Activated CD4-positive, alpha-beta T cell treated with anti-CD3 and anti-CD28 coated beads, Interleukin-2, Interleukin-4, amounts not matched to agents 100 ng/mL and 50 ng/mL, durations not matched to agents 16 hours and 8 hours (primary cell): Measurements from ENCODE around the gene TCF4.

ENCODE experiments used
- DNase-seq: peaks from one replicate; pipeline ENCODE4 v3.0.0-alpha.2; 2020; ENCODE audit warnings: low spot score

Gene TCF4

DNA sequence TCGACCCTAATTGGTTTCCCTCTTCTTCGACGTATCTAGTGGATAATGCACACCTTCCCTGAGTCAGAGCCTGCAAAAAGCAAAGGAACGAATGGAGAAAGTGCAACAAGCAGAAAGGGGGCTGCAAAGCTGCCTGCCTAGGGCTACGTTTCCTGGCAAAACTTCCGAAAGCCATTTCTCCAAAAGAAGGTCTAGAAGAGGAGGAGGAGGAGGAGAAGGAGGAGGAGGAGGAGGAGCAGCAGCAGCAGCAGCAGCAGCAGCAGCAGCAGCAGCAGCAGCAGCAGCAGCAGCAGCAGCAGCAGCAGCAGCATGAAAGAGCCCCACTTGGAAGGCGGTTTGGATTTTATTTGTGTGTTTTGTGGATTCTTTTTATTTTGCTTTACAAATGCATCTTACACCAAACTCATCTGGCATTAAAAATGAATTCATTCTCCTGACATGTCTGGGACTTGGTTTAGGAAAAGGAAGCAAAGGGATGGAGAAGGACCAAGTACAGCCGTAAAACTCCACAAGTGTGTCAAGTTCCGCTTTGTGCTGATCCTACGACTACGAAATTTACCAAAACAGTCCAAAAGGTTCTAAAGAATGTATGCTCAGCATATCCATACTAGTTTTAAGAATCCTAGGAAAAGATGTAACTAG is 2.0 kb downstream of the TCF4 start:
- DNase-seq: no peak

DNA sequence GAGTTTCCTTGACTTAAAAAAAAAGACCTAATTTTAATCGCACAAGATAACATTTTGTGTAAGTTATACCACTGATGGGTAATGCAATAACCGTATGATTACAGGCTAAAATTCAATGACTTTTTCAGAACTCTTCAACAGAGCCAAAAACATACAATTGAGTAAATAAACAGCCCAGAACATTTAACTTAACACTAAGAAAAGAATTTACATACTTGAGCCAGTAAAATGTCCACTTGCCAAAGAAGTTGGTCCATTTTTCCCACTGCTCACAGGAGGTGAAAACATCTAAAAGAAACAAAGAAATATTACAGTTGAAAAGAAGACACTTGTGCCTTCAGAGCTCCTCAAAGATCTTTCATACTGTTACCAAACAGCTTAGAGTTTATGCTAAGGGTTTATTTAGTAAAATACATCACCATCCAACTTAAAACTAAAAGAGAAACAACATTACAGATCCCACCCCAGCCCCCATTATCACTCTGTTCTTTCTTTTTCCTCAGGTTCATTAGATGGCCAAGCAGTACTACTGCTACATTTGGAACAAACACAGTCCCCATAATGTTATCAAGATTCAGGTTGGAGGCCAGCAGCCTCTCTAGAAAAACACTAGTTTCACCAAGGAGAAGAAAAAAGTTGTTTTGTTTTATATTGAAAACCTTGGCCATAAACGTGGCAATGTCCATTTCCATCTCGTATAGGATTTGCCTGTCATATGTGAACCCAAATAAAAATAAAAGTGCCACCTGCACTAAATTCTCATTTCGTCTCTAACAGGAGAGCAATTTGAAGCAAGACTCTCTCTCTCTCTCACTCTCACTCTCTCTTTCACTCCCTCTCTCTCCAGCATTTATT is 2.7 kb downstream of the TCF4 start:
- DNase-seq: no peak

- DNase-seq: no peak
These were observed 3.8 kb downstream of the TCF4 start for GRCh38 chr18:55584201-55584600.

DNA sequence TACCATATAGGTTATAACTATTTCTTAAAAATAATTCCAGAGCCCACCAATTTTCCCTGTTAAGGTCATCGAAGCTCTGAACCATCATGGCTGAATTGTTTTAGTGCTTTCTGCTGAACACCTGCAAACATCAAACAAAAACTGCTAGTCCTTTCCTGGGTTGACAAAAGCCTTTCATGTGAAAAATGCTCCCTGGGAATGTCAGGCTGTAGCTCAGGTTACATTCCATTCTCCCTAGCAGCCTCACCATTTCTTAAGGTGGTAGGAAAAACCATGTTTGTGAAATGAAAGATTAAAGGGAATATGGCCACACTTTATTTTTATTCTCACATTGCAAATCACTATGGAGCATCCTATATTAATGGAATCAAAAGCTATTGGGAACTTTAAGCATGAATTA is 5.7 kb downstream of the TCF4 start:
- no peak for DNase-seq

DNA sequence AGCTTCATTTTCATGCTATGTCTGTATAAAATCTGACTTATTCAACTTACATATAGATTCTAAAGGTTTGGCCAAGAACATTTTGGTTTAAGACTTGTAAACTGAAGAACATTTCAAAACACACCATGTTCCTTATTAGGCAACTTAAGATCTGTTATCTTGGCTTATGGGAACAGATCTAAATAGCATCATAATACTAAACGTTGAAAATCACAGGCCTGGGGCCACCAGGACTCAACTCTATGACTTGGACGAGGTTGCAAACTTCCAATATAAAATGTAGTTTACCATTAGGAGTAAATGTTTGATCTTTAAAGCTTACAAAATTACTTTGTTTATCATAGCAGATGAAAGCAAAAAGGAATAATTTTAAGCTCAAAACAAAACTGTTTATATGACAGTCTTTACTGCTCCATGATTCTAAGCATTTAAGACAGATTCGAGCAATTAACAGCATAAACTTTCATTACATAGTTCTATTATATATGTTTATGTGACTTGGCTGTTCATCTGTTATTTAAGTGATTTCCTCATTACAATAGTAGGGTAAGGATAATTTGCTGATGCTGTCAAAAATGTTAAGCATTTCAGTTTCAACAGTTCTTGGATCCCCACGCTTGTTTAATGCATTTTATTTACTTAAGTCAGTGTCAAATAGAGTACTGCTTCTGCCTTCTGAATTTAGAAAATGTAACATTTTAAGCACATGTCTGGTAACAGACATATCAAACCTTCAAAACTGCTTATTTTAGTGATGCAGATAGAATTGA is 8.3 kb downstream of the TCF4 start:
- no peak for DNase-seq

DNA sequence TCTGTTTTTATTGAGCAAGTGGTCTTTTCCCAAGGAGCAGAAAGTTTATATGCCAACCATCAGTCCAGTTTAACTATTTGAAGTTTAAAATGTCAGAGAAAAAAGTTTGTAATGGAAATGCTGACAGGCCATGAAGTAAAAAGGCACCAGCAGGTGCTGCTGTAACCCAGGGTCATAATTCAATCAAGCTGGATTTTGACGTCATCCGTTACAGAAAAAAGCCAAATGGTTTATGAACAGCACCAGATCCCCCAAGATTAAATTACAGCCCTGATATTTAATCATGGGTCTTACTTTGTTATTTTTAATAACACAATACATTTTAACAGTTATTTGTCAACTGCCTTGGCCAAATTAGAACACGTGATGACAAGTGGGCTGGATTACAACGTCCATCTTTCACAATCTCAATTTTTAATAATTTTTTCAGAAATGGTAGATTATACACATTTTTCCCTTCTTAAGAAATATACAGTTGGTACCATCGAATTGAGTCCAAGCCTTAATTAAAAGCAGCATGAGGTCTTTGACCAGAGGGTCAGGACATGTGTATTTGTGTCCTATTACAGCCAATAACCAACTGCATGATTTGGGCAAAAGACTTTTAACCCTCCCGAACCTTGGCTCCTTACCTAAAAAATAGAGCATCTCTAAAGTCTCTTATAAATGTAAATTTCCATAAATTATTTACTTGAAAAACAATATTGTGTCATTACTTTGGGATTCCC is 10.0 kb downstream of the TCF4 start:
- no peak for DNase-seq

GRCh38 chr18:55576001-55576400 is 12.0 kb downstream of the TCF4 start:
- DNase-seq: no peak

DNA sequence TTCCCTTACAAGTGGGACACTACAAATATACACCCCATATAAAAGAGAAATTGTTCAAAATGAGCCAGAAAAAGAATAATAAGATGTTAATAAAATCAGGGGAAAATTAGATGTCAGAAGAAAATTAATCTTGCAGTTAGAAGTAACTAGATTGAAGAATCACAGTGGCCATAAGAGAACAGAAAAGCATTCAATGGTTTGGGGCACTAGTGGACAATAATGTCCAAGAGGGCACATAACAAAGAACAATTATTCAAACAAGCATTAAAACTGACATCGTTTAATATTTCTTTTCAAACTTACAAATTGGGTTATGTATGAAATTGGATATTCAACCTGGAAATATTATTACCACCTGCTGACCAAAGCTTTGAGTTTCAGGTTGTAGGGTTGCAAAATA is 12.9 kb downstream of the TCF4 start:
- no peak for DNase-seq

DNA sequence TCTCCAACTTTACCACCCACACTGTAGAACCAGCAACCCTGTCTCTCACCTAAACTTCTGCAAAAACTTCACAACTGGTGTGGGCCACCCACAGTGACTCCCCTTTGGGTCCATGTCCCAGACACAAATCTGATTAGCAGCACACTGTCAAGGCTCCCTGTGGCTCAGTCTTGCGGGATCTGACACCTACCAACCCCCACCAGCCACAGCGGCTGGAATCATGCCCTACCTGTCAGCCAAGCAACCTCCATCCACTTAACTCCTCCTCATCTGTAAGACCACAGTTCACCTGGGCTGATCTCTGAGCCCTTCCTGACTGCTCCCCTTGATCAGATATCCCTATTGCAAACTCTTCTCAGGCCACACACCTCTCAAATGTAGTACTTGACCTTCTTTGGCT is 14.6 kb downstream of the TCF4 start:
- DNase-seq: no peak

- DNase-seq: no peak
These were observed 17.0 kb downstream of the TCF4 start for GRCh38 chr18:55570966-55571365.

DNA sequence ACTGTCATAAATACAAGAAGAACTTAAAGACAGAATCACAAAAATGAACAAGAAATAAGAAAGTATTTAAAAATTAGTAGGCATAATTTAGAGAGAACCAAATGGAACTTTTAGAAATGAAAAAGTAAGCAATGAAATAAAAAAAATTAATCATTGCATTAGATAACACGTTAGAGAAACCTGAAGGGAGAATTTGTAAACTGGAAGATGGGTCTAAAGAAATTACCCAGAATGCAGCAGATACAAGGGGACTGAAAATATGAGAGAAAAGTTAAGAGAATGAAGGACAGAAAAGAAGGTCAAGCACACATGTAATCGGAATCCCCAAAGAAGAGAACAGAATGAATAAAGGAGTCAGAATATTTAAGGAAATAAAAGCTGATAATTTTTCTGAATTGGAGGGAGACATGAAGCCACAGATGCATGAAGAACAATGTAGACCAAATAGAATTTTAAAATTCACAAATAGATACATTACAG is 21.5 kb downstream of the TCF4 start:
- DNase-seq: no peak

DNA sequence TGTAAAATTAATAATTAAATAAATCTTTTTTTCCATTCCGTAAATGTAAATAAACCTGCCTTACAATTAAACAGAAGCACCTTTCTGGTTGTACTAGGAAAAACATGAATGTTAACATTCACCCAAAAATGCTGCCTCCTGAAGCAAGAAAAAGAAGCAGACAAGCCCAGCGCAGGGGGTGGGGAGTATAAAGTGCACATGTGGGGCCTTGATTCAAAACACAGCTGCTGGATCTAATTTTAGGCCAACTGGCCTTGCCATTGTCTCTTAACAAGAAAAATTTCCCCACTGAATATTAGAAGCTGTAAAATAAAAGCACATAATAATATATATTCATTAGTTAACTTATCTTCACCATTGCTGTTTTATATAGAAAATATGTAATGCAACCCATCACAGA is 28.3 kb downstream of the TCF4 start:
- DNase-seq: no peak

DNA sequence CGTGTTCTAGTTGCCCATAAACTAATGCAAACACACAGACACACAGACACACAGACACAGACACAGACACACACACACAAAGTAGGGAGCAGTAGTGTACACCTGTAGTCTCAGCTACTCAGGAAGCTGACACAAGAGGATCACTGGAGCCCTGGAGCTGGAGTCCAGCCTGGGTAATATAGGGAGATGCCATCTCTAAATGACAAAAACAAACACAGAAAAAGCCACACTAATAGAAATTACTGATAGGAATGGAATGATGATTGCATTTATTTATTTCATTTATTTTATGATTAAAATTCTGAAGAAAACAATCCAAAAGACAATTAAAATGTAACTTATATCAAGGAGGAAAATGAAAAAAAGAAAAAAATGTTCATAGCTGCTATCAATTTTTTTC is 30.8 kb downstream of the TCF4 start:
- no peak for DNase-seq

DNA sequence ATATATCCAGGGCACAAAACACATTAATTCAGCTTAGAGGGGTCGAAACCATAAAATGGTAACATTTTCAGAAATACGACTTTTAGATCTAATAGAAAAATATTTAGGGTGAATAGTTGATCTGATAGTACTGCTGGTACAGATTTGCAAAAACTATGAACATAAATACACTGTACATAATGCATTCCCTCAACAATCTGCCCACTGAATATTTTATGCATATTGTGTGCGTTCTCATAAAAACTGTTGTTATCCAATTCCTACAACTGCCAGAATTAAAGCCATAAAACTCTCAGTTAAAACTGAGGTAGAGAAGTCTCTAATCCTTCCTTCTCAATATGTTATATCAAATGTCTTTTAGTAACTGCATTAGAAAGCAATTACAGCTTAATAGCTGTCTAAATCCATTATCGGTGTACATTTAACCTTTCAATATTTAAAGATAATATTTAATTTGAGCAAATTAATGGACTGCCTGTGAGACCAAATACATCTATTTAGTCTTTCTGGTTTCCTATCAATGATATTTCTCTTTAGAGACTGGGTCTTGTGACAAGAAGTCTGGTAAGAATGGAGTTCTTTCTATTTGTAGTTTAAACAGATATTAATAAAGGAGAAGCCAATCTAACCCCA is 32.5 kb downstream of the TCF4 start:
- DNase-seq: no peak

GRCh38 chr18:55552526-55553189 is 35.3 kb downstream of the TCF4 start:
- no peak for DNase-seq

- DNase-seq: no peak
These were observed 36.8 kb downstream of the TCF4 start for GRCh38 chr18:55551227-55551626.

GRCh38 chr18:55550471-55550870 is 37.5 kb downstream of the TCF4 start:
- no peak for DNase-seq

DNA sequence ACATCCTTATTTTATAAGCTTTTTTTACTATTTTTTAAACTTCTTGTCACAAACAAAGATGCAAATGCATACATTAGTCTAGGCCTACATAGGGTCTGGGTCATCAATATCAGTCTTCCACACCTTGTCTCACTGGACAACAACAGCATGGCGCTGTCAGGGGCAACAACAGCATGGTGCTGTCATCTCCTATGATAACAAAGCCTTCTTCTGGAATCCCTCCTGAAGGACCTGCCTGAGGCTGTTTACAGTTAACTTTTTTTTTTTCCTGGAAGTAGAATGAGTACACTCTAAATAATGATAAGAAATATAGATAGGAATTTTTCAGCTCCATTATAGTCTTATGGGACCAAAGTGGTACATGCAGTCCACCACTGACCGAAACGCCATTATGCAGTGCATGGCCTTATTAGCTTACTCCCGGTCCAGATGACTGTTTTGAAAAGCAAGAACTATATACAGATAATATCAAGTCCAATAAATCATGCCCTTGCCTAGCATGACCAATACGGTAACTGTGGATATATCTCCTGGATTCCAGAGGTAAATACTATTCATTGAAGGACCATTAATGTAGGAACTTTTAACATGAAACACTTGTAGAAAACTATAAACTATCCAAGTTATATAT is 38.4 kb downstream of the TCF4 start:
- DNase-seq: no peak

DNA sequence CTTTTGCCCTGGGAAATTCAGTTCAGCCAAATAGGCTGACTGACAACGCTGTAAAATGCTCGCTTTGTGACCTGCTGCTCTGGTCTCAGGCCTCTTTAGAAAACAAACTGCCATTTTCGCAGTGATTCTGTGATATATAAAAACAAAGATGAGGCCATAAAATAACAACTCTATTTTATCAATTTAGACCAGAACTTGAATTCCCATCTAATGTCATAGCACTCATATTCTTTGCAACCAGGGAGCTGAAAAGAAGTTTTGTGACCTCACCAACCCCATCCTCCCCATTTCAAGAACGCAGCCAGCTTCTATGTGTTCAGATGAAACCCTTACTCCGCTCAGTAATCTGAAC is 40.3 kb downstream of the TCF4 start:
- no peak for DNase-seq

DNA sequence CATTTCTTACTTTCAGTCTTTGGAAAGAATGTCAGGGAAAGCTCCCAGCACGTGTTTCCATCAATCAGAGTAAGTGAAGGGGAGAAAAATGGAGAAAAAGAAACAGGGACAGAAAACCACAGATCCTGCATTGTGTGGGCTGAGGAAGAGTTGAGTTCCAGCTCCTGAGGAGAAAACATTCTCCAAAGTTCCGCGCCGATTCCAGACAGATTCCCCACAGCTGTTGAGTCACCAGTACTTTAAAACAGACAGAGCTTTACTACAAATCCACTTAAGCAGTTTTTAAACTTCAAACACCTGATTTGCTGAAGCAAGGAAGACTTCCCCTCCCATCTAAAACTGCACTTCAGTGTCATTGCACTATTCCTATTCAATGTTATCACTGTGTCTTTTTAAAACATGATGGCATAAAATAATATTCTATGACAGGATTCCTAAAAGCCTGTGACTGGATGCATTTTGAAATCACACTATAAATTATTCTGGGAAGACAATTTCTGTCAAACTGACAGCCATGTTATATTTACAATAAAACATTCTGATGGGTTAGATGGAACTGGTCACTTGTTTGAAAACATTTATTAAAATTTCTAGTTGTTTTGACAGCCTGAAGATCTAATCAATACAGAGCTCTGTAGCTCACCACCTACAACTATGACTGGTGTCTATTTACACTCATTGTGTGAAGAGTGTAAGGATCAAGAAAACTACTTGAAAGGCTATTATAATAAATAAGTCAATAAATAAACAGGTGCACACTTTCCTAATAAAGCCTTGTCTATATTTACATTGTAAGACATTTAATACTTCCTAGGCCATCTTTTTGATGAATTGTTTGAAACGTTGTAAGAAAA is 40.9 kb downstream of the TCF4 start:
- no peak for DNase-seq
